Fibroblast of lung (primary cell): ENCODE data around the gene SEMA3D. TPM values are rescaled to one million over a fixed set of nuclear protein-coding genes. Genes with fewer than 3 reads are reported as not detected.
A peak's percentile ranks its signal among the peaks of the same experiment; 100 is the strongest.

Source experiments
- DNase-seq, 2 donors: peaks; one replicate each; pipeline versions ENCODE4 v3.0.0 to v3.0.0-alpha.2; 2010; ENCODE audit warnings: low read depth in 2 of 2
- H2AFZ ChIP-seq: 2 replicates; pipeline ENCODE4 v1.5.1; 2012; ENCODE audit warnings: low read length, control low read depth, inconsistent platforms
- H3K27ac ChIP-seq: 2 replicates; pipeline ENCODE4 v1.5.1; 2011; ENCODE audit warnings: low read length, control low read depth; ENCODE audit not compliant: insufficient read depth
- H3K27me3 ChIP-seq: 2 replicates; pipeline ENCODE4 v1.5.1; 2011; ENCODE audit warnings: mild to moderate bottlenecking, low read length; ENCODE audit not compliant: control insufficient read depth, insufficient read depth
- H3K36me3 ChIP-seq: 2 replicates; pipeline ENCODE4 v1.5.1; 2011; ENCODE audit warnings: low read length; ENCODE audit not compliant: control insufficient read depth, insufficient read depth
- H3K4me1 ChIP-seq: 2 replicates; pipeline ENCODE4 v1.5.1; 2011; ENCODE audit warnings: low read length; ENCODE audit not compliant: control insufficient read depth, insufficient read depth; ENCODE audit errors: extremely low read depth
- H3K4me2 ChIP-seq: 2 replicates; pipeline ENCODE4 v1.5.1; 2011; ENCODE audit warnings: low read length, control low read depth; ENCODE audit not compliant: insufficient read depth; ENCODE audit errors: extremely low read depth
- H3K4me3 ChIP-seq, 4 experiments: fragments of 200-600 bp in 1 of 4; sonication (generic) in 1 of 4; replicated peaks in 1 of 4; 2 replicates each; pipeline ENCODE4 v1.5.1; 2011 to 2016; ENCODE audit warnings: low read length in 4 of 4, low read depth in 3 of 4, mild to moderate bottlenecking in 3 of 4, control low read depth in 2 of 4, inconsistent platforms in 1 of 4, mixed read lengths in 1 of 4; ENCODE audit not compliant: insufficient read depth in 1 of 4; ENCODE audit errors: control extremely low read depth in 1 of 4
- H3K79me2 ChIP-seq: 2 replicates; pipeline ENCODE4 v1.5.1; 2012; ENCODE audit warnings: mild to moderate bottlenecking, low read length, inconsistent platforms; ENCODE audit not compliant: control insufficient read depth, insufficient read depth
- H3K9ac ChIP-seq: 2 replicates; pipeline ENCODE4 v1.5.1; 2011; ENCODE audit warnings: mild to moderate bottlenecking, low read length, control low read depth; ENCODE audit not compliant: insufficient read depth
- H3K9me3 ChIP-seq: 2 replicates; pipeline ENCODE4 v1.5.1; 2012; ENCODE audit warnings: low read depth, low read length; ENCODE audit not compliant: control insufficient read depth, insufficient read depth
- H4K20me1 ChIP-seq: 2 replicates; pipeline ENCODE4 v1.5.1; 2011; ENCODE audit warnings: low read length; ENCODE audit not compliant: control insufficient read depth, insufficient read depth; ENCODE audit errors: extremely low read depth
- EZH2 ChIP-seq: IDR thresholded peaks from 2 replicates; pipeline ENCODE4 v1.5.1; 2012; ENCODE audit warnings: low read length, control low read depth, mild to moderate bottlenecking; ENCODE audit errors: missing control alignments
- polyA plus RNA-seq, 2 donors: library from polyadenylated mRNA; depleted of rRNA in 1 of 2; stranded (reverse) in 1 of 2; unstranded in 1 of 2; fragments of >200 nt; gene quantifications; 2 replicates each; pipeline ENCODE4 v1.2.1, GENCODE V29; 2011 to 2012; ENCODE audit warnings: missing spikeins in 1 of 2
- total RNA-seq: library from RNA; depleted of rRNA; stranded (reverse); fragments of >200 nt; gene quantifications from 2 replicates; pipeline ENCODE4 v1.2.1, GENCODE V29; 2014
- TF ChIP-seq, protein P1 (sequence below), 2 donors: IDR thresholded peaks in 1 of 2; conservative IDR thresholded peaks in 1 of 2; 1 replicate in 1 of 2; 2 replicates in 1 of 2; pipeline ENCODE4 v1.5.1; 2011 to 2012; ENCODE audit warnings: low read length in 2 of 2, control low read depth in 1 of 2, inconsistent platforms in 1 of 2, low read depth in 1 of 2, mild to moderate bottlenecking in 1 of 2

Gene SEMA3D
- total and polyA plus RNA-seq, 2 donors (not counting 1 experiment from before 2014, with no cell fraction given): 4.1 to 4.6 TPM

DNA sequence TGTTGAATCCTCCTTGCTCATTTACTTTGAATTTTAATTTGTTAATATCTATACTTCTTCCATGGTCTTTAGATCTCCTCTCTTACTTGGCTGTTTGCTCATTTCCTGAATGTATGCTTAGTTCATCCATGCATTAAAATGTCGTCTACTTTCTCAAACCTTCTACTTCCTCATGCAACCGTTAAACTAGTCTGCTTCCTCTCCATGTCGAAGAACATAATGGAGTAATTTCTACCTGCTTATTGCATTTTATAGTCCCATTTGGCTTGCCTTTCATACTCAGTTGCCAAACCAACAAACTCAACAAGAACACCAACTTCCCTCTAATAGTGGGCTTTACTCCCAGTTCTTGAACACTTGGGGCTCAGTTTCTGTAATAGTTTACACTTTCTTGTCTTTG, 43.8 kb upstream of the SEMA3D start:
- no peak overlapping the region for H3K4me2 ChIP-seq
- no peaks in the 10 kb centered on the region for H3K4me1 ChIP-seq
- H3K9me3 ChIP-seq: no peaks in the 10 kb centered on the region
- no peaks in the 10 kb centered on the region for H3K79me2 ChIP-seq
- no peaks in the 10 kb centered on the region for H3K36me3 ChIP-seq
- no peaks in the 10 kb centered on the region for H4K20me1 ChIP-seq
- no peak overlapping the region for H3K9ac ChIP-seq
- H2AFZ ChIP-seq: no peak overlapping the region
- H3K4me3 ChIP-seq: no peak overlapping the region
- no peak for DNase-seq
- TF ChIP-seq, protein P1, sequence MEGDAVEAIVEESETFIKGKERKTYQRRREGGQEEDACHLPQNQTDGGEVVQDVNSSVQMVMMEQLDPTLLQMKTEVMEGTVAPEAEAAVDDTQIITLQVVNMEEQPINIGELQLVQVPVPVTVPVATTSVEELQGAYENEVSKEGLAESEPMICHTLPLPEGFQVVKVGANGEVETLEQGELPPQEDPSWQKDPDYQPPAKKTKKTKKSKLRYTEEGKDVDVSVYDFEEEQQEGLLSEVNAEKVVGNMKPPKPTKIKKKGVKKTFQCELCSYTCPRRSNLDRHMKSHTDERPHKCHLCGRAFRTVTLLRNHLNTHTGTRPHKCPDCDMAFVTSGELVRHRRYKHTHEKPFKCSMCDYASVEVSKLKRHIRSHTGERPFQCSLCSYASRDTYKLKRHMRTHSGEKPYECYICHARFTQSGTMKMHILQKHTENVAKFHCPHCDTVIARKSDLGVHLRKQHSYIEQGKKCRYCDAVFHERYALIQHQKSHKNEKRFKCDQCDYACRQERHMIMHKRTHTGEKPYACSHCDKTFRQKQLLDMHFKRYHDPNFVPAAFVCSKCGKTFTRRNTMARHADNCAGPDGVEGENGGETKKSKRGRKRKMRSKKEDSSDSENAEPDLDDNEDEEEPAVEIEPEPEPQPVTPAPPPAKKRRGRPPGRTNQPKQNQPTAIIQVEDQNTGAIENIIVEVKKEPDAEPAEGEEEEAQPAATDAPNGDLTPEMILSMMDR (conservative IDR thresholded peaks at IDR 0.05 in 1 of 2, IDR thresholded peaks at IDR 0.05 in 1 of 2; ENCODE audit: low read depth in 1 of 2, low read length in 2 of 2): no peak
- TF ChIP-seq EZH2: no peak
- no peak overlapping the region for H3K27ac ChIP-seq
- H3K27me3 ChIP-seq: no peaks in the 10 kb centered on the region

DNA sequence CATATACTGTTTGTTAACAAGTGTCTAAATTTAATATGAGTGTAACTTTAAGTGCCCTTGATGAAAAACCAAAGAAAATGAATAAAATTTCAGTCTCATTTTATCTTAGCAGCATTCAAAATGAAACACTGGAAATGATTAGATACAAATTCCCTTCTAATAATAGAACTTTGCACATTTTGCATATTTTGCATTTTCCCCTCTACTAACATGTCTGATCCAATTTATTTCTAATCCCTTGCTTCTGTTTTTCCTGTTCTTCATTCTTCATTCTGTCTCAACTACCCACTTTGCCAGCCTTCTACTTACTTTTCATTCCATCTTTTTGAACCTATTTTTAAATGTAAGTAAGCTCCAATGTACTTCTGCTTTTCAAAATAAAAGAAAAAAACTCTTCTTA, 42.7 kb upstream of the SEMA3D start:
- Histone ChIP-seq H3K27ac (no peak overlapping the region), H3K4me1 (no peaks in the 10 kb centered on the region), H3K4me3 (no peak overlapping the region), H4K20me1 (no peaks in the 10 kb centered on the region), H3K4me2 (no peak overlapping the region), H3K9me3 (no peaks in the 10 kb centered on the region), H3K79me2 (no peaks in the 10 kb centered on the region), H3K9ac (no peak overlapping the region), H3K36me3 (no peaks in the 10 kb centered on the region), H2AFZ (no peak overlapping the region), H3K27me3 (no peaks in the 10 kb centered on the region)
- no peak for DNase-seq
- TF ChIP-seq, protein P1 (conservative IDR thresholded peaks at IDR 0.05 in 1 of 2, IDR thresholded peaks at IDR 0.05 in 1 of 2; ENCODE audit: low read depth in 1 of 2, low read length in 2 of 2): no peak
- no peak for TF ChIP-seq EZH2

DNA sequence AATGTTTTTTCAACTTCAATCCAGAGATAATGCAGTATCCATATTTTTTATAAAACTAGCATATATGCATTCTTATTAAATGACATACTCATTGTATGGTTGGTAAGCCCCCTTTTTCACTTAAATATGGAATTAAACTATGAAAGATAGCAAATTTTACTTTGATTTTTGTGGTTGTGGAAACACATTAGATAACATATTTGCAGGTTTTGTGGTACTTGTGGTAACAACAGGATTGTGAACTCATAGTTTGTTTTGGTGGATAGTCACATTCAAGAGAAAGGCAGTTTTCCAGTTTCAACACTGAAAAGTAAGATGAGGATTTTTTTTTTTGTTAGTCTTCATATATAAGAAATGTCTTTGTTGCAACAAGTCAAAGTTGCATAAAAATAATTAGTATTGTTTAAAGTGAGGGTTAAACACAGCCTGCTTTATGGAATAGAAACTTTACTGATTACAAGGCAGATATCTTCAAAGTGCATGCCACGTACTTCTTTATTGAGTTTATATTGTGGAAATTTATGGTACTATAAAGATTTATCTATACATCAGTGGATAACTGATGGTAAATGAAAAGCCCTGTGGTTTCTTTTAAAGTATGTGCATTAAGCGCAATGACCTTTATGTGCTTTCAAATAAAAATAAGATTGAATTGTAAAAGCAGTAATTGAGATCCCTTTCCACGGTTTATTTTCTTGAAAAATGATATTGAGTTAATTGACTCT, 39.7 kb upstream of the SEMA3D start:
- H3K27me3 ChIP-seq: no peaks in the 10 kb centered on the region
- no peak overlapping the region for H3K4me2 ChIP-seq
- no peaks in the 10 kb centered on the region for H3K9me3 ChIP-seq
- no peaks in the 10 kb centered on the region for H3K36me3 ChIP-seq
- H2AFZ ChIP-seq: no peak overlapping the region
- no peaks in the 10 kb centered on the region for H3K79me2 ChIP-seq
- no peak overlapping the region for H3K9ac ChIP-seq
- no peak overlapping the region for H3K4me3 ChIP-seq
- peak in 1 of 2 donors; percentile 73 for DNase-seq
- H4K20me1 ChIP-seq: no peaks in the 10 kb centered on the region
- H3K27ac ChIP-seq: no peak overlapping the region
- no peaks in the 10 kb centered on the region for H3K4me1 ChIP-seq
- TF ChIP-seq EZH2: no peak
- TF ChIP-seq, protein P1 (conservative IDR thresholded peaks at IDR 0.05 in 1 of 2, IDR thresholded peaks at IDR 0.05 in 1 of 2; ENCODE audit: low read depth in 1 of 2, low read length in 2 of 2): no peak
